PC-9 (cell line): ENCODE results near the gene TAF4.

ENCODE experiments used
- EZH2 ChIP-seq: fragments of 200-600 bp; sonication (generic); IDR thresholded peaks from 2 replicates; pipeline ENCODE4 v1.8.0; 2017; ENCODE audit warnings: antibody characterized with exemption, low read depth
- TF ChIP-seq, protein P1 (sequence below): fragments of 200-600 bp; sonication (generic); conservative IDR thresholded peaks from 2 replicates; pipeline ENCODE4 v1.6.1; 2017; ENCODE audit warnings: mixed run types, antibody characterized with exemption, mild to moderate bottlenecking, moderate library complexity

GRCh38 chr20:62066983-62067433, 1.3 kb upstream of the TAF4 start:
- TF ChIP-seq, protein P1, sequence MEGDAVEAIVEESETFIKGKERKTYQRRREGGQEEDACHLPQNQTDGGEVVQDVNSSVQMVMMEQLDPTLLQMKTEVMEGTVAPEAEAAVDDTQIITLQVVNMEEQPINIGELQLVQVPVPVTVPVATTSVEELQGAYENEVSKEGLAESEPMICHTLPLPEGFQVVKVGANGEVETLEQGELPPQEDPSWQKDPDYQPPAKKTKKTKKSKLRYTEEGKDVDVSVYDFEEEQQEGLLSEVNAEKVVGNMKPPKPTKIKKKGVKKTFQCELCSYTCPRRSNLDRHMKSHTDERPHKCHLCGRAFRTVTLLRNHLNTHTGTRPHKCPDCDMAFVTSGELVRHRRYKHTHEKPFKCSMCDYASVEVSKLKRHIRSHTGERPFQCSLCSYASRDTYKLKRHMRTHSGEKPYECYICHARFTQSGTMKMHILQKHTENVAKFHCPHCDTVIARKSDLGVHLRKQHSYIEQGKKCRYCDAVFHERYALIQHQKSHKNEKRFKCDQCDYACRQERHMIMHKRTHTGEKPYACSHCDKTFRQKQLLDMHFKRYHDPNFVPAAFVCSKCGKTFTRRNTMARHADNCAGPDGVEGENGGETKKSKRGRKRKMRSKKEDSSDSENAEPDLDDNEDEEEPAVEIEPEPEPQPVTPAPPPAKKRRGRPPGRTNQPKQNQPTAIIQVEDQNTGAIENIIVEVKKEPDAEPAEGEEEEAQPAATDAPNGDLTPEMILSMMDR, result no peak
- TF ChIP-seq EZH2, result no peak
